GM19193 (cell line): ENCODE data around the gene AOC2.

Experiments used
- POLR2A ChIP-seq: IDR thresholded peaks from 4 replicates; pipeline ENCODE4 v1.6.1; 2011; ENCODE audit not compliant: insufficient read depth, insufficient read length; ENCODE audit errors: extremely low read depth

Gene AOC2

GRCh38 chr17:42845918-42846593 lies 1.7 kb downstream of the AOC2 start:
- no peak for TF ChIP-seq POLR2A

GRCh38 chr17:42846594-42847280 lies 2.4 kb downstream of the AOC2 start:
- no peak for TF ChIP-seq POLR2A

DNA sequence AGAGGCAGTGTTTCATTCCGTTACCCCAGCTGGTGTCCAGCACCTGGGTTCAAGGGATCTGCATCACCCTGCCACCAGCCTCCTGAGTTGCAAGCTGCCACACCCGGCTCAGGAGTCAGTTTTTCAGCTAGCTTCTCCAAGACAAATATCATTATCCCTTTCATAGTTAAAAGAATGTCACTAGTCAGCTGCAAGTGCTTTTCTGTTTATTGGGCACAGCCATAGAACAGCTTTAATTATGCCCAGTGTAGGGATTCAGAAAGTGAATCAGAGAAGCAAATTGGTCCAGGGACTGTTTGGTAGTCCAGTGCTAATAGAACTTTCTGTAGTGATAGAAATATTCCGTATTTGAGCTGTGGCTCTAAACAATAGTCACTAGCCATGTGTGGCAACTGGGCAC lies 3.7 kb downstream of the AOC2 start:
- TF ChIP-seq POLR2A = no peak

DNA sequence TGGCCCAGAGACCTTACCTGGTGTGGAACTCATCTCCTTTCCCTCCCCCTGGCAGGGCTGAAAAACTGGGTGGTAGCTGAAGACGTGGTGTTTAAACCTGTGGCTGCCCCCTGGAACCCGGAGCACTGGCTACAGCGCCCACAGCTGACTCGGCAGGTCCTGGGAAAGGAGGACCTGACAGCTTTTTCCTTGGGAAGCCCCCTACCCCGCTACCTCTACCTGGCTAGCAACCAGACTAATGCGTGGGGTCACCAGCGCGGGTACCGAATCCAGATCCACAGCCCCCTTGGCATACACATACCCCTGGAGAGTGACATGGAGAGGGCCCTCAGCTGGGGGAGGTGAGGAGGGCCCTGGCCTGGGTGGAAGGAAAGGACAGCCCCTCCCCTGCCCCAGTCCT lies 4.7 kb downstream of the AOC2 start:
- TF ChIP-seq POLR2A = no peak

- no peak for TF ChIP-seq POLR2A
Observed at GRCh38 chr17:42849451-42850181, 5.2 kb downstream of the AOC2 start.

DNA sequence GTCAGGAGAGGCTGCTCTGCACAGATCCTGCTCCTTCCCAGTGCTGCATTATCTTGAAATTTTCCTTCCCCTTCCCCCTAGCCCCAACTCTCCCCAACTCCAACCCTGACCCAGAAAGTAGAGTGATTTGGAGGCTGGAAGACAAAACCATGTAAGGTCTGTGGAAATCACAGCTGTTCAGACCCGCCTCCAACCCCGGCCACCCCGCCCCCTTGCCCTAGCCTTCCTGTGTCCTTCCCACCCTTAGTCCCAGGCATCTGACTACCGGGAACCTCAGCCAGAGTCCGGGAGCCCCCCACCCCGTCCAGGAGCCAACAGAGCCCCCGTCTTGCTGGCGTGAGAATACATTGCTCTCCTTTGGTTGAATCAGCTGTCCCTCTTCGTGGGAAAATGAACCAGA lies 6.6 kb downstream of the AOC2 start, which contains the start of gene AOC3:
Gene AOC3, plus strand, starts transcription at position 246 of the 400 bp plus-strand sequence. Its CDS starts 145 bp downstream, at position 391.
- no peak for TF ChIP-seq POLR2A

- no peak for TF ChIP-seq POLR2A
Observed at GRCh38 chr17:42852351-42852750, 8.0 kb downstream of the AOC2 start.

- TF ChIP-seq POLR2A = no peak
Observed at GRCh38 chr17:42853004-42853403, 8.6 kb downstream of the AOC2 start.

- no peak for TF ChIP-seq POLR2A
Observed at GRCh38 chr17:42853597-42853967, 9.2 kb downstream of the AOC2 start.

DNA sequence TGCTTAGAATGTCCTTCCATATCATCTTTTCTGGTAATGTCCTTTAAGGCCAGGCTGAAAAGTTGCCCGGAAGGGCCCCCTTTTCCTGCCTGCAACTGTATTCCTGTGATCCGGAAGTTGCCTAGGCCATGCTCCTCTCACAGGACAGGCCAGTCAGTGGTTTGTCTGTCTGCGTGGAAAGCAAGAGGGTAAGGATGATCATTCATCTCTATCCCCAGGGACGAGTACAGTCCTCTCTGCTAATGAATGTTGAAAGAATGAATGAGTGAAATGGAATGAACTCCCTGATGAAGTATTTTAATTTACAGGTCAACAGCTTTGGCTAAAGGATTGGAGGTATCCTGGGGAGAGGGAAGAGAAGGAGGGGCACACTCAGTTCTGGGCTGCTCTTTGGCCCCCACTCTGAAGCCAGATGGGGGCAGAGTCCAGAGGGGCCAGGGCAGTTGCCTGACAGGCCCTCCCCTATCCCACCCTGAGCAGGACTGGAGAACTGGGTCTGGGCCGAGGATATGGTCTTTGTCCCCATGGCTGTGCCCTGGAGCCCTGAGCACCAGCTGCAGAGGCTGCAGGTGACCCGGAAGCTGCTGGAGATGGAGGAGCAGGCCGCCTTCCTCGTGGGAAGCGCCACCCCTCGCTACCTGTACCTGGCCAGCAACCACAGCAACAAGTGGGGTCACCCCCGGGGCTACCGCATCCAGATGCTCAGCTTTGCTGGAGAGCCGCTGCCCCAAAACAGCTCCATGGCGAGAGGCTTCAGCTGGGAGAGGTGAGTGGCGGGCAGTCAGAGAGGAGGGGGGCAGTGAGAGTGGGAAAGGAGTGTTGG lies 9.8 kb downstream of the AOC2 start:
- TF ChIP-seq POLR2A = no peak

- TF ChIP-seq POLR2A = no peak
Observed at GRCh38 chr17:42855048-42855596, 10.7 kb downstream of the AOC2 start.

DNA sequence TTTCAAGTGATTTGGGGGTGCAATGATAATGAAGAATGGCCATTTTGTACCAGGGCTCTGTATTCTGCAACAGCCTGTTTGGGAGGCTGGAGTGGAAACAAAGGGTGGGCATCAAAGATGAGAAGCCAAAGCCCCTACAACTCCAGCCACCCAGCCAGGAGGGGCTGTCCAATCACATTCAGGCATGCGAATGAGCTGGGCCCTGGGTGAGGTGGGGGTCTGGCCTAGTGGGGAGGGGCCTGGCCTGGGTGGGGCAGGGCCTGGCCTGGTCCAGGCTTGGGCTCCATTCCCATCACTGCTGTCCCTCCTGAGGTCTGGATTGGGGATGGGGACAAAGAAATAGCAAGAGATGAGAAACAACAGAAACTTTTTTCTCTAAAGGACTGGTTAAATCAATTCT lies 13.0 kb downstream of the AOC2 start:
- TF ChIP-seq POLR2A = no peak

GRCh38 chr17:42865638-42866094 lies 21.3 kb downstream of the AOC2 start:
- TF ChIP-seq POLR2A = no peak

DNA sequence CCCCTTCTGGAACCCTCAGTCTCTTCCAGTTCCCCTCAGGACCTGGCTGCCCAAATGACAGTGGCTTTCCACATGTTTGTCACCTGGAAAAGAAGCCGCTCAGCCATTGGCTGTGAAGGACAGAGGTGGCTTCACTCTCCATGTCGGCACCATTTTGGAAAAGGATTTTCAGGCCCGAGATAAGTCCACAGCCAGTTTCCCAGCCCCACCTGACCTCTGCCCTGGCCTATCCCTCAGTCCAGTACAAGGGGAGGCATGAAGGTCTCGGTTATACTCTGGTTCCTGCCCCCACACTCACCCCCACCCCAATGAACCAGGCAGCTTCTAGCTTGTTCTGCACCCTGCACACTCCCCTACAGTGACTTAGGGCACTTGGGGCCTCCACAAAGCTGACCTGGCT lies 21.8 kb downstream of the AOC2 start:
- TF ChIP-seq POLR2A = no peak

- no peak for TF ChIP-seq POLR2A
Observed at GRCh38 chr17:42866631-42867575, 22.5 kb downstream of the AOC2 start.
